Liver (tissue), 9 donors: ENCODE results near the gene HNRNPM. TPM values are rescaled to one million over a fixed set of nuclear protein-coding genes. Genes with fewer than 3 reads are reported as not detected.
A peak's percentile ranks its signal among the peaks of the same experiment; 100 is the strongest.

Experiments
- DNase-seq: peaks from one replicate; pipeline ENCODE4 v3.0.0-alpha.2; 2017; ENCODE audit warnings: low spot score
- H3K27ac ChIP-seq, 2 donors: one replicate each; pipeline ENCODE4 v1.7.0; 2013; ENCODE audit warnings: inconsistent platforms in 2 of 2, low read length in 2 of 2, control low read depth in 1 of 2, low read depth in 1 of 2, mild to moderate bottlenecking in 1 of 2
- H3K27me3 ChIP-seq, 4 donors: one replicate each; pipeline versions ENCODE4 v1.6.1 to v1.7.0; 2013; ENCODE audit warnings: low read length in 3 of 4, inconsistent platforms in 1 of 4, mild to moderate bottlenecking in 1 of 4, moderate library complexity in 1 of 4; ENCODE audit not compliant: control insufficient read depth in 4 of 4, insufficient read depth in 4 of 4
- H3K36me3 ChIP-seq, 4 donors: one replicate each; pipeline versions ENCODE4 v1.6.1 to v1.7.0; 2013; ENCODE audit warnings: low read length in 3 of 4, mild to moderate bottlenecking in 3 of 4, low read depth in 1 of 4, moderate library complexity in 1 of 4; ENCODE audit not compliant: control insufficient read depth in 4 of 4, insufficient read depth in 3 of 4
- H3K4me1 ChIP-seq, 4 donors: one replicate each; pipeline versions ENCODE4 v1.6.1 to v1.7.0; 2013; ENCODE audit warnings: low read length in 3 of 4, mild to moderate bottlenecking in 3 of 4, moderate library complexity in 1 of 4; ENCODE audit not compliant: control insufficient read depth in 4 of 4, insufficient read depth in 4 of 4
- H3K4me3 ChIP-seq, 3 donors: one replicate each; pipeline versions ENCODE4 v1.6.1 to v1.7.0; 2013; ENCODE audit warnings: low read length in 3 of 3, control low read depth in 1 of 3, low read depth in 1 of 3, mild to moderate bottlenecking in 1 of 3
- H3K9ac ChIP-seq, 2 donors: one replicate each; pipeline ENCODE4 v1.7.0; 2013; ENCODE audit warnings: low read length in 2 of 2, mild to moderate bottlenecking in 2 of 2, moderate library complexity in 2 of 2, control low read depth in 1 of 2, low read depth in 1 of 2
- H3K9me3 ChIP-seq, 4 donors: one replicate each; pipeline versions ENCODE4 v1.6.1 to v1.7.0; 2013; ENCODE audit warnings: low read length in 3 of 4; ENCODE audit not compliant: control insufficient read depth in 4 of 4
- EGR1 ChIP-seq, 2 donors: IDR thresholded peaks; 2 replicates each; pipeline ENCODE4 v1.6.1; 2016 to 2018; ENCODE audit warnings: antibody characterized with exemption in 2 of 2, low read depth in 2 of 2
- FOXA1 ChIP-seq: IDR thresholded peaks from 2 replicates; pipeline ENCODE4 v1.6.1; 2016; ENCODE audit warnings: antibody characterized with exemption
- FOXA2 ChIP-seq: IDR thresholded peaks from 2 replicates; pipeline ENCODE4 v1.6.1; 2016; ENCODE audit warnings: antibody characterized with exemption
- GABPA ChIP-seq, 2 donors: IDR thresholded peaks in 1 of 2; conservative IDR thresholded peaks in 1 of 2; 2 replicates each; pipeline ENCODE4 v1.6.1; 2016; ENCODE audit warnings: antibody characterized with exemption in 2 of 2, mild to moderate bottlenecking in 1 of 2, moderate library complexity in 1 of 2
- HNF4A ChIP-seq, 2 donors: conservative IDR thresholded peaks; 2 replicates each; pipeline ENCODE4 v1.6.1; 2016; ENCODE audit warnings: antibody characterized with exemption in 2 of 2, mild to moderate bottlenecking in 2 of 2
- HNF4G ChIP-seq: IDR thresholded peaks from 2 replicates; pipeline ENCODE4 v1.6.1; 2016; ENCODE audit warnings: antibody characterized with exemption
- JUND ChIP-seq, 2 donors: IDR thresholded peaks; 2 replicates each; pipeline ENCODE4 v1.6.1; 2016; ENCODE audit warnings: antibody characterized with exemption in 2 of 2
- RAD21 ChIP-seq, 2 donors: IDR thresholded peaks; 2 replicates each; pipeline ENCODE4 v1.6.1; 2016; ENCODE audit warnings: antibody characterized with exemption in 2 of 2, mild to moderate bottlenecking in 2 of 2
- RXRA ChIP-seq, 2 donors: IDR thresholded peaks; 2 replicates each; pipeline ENCODE4 v1.6.1; 2017 to 2018; ENCODE audit warnings: antibody characterized with exemption in 2 of 2, mild to moderate bottlenecking in 1 of 2
- SP1 ChIP-seq: IDR thresholded peaks from 2 replicates; pipeline ENCODE4 v1.6.1; 2018; ENCODE audit warnings: antibody characterized with exemption, mild to moderate bottlenecking
- TAF1 ChIP-seq: conservative IDR thresholded peaks from 2 replicates; pipeline ENCODE4 v1.6.1; 2016; ENCODE audit warnings: antibody characterized with exemption, mild to moderate bottlenecking
- YY1 ChIP-seq: IDR thresholded peaks from 2 replicates; pipeline ENCODE4 v1.6.1; 2016; ENCODE audit warnings: antibody characterized with exemption, mild to moderate bottlenecking
- WGBS: extraction: QIAGEN DNeasy Blood & Tissue Kit; methylation state at CpG from one replicate; pipeline ENCODE4 v1.1.7; 2013; 5-methylcytosine and 5-hydroxymethylcytosine counted together
- polyA plus RNA-seq, 2 donors: library from polyadenylated mRNA; stranded (reverse) in 1 of 2; unstranded in 1 of 2; fragments of 200-250 nt in 1 of 2; fragments of >200 nt in 1 of 2; fragmentation: Nextera tagmentation in 1 of 2; extraction: Ambion mirVana in 1 of 2; gene quantifications; one replicate each; pipeline versions ENCODE4 v1.2.1 to v1.2.3, GENCODE V29; 2013 to 2015
- total RNA-seq, 2 donors: library from RNA; depleted of rRNA; stranded (reverse); fragments of >200 nt; gene quantifications; one replicate each; pipeline ENCODE4 v1.2.3, GENCODE V29; 2014
- TF ChIP-seq, protein P1 (sequence below): IDR thresholded peaks from 2 replicates; pipeline ENCODE4 v1.6.1; 2016; ENCODE audit warnings: antibody characterized with exemption
- TF ChIP-seq, protein P2 (sequence below): fragments of 150-350 bp; IDR thresholded peaks from 2 replicates; pipeline ENCODE4 v1.5.1; 2017; ENCODE audit warnings: improper control_type of control experiment, low read depth, low read length; ENCODE audit not compliant: missing input control
- TF ChIP-seq, protein P3 (sequence below): IDR thresholded peaks from 2 replicates; pipeline ENCODE4 v1.6.1; 2016; ENCODE audit warnings: antibody characterized with exemption, mild to moderate bottlenecking
- TF ChIP-seq, protein P4 (sequence below): IDR thresholded peaks from 2 replicates; pipeline ENCODE4 v1.6.1; 2016; ENCODE audit warnings: antibody characterized with exemption
- TF ChIP-seq, protein P5 (sequence below): IDR thresholded peaks from 2 replicates; pipeline ENCODE4 v1.6.1; 2016; ENCODE audit warnings: antibody characterized with exemption
- donor health status: healthy.
- donor health status: healthy.
- donor health status: healthy.
- donor health status: healthy.
- donor health status: healthy.

HNRNPM gene
- total and polyA plus RNA-seq, 4 donors = 39.4 to 86.9 (median 70.7) TPM

DNA sequence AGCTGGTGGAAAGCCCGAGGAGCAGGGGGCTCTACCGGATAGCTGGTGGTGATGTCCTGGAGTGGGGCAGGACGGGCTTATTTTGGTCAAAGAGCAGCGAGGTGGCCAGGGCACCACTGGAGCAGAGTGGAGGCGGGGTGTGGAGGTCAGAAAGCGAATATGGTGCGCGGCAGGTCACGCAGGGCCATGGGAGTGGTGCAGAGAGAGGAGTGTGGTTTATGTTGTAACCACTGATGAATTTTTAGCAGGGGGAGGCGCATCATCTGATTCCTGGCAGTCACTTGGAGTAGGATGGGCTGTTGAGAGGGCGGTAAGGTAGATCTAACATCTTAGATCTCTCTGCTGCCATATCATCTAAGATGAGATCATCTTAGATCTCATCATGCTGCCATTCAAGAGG is 70.5 kb downstream of the HNRNPM start:
- Histone ChIP-seq H3K27ac (peak overlapping the region in 1 of 2 donors; percentile 26), H3K9ac (no peak overlapping the region), H3K9me3 (no peaks in the 10 kb centered on the region), H3K4me1 (peaks cover 6 to 22% (median 17%) of the 10 kb centered on the region in 4 donors), H3K4me3 (no peak overlapping the region), H3K36me3 (peaks cover 0 to under 1% (median 0%) of the 10 kb centered on the region in 4 donors), H3K27me3 (no peaks in the 10 kb centered on the region)
- TF ChIP-seq HNF4G (no peak), TAF1 (no peak), RXRA (IDR thresholded peaks at IDR 0.05) (no peak), GABPA (IDR thresholded peaks at IDR 0.05 in 1 of 2, conservative IDR thresholded peaks at IDR 0.05 in 1 of 2) (no peak), RAD21 (IDR thresholded peaks at IDR 0.05) (no peak), FOXA2 (no peak), SP1 (no peak), YY1 (no peak), JUND (IDR thresholded peaks at IDR 0.05) (no peak)
- TF ChIP-seq, protein P1, sequence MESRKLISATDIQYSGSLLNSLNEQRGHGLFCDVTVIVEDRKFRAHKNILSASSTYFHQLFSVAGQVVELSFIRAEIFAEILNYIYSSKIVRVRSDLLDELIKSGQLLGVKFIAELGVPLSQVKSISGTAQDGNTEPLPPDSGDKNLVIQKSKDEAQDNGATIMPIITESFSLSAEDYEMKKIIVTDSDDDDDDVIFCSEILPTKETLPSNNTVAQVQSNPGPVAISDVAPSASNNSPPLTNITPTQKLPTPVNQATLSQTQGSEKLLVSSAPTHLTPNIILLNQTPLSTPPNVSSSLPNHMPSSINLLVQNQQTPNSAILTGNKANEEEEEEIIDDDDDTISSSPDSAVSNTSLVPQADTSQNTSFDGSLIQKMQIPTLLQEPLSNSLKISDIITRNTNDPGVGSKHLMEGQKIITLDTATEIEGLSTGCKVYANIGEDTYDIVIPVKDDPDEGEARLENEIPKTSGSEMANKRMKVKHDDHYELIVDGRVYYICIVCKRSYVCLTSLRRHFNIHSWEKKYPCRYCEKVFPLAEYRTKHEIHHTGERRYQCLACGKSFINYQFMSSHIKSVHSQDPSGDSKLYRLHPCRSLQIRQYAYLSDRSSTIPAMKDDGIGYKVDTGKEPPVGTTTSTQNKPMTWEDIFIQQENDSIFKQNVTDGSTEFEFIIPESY = no peak
- TF ChIP-seq, protein P2, sequence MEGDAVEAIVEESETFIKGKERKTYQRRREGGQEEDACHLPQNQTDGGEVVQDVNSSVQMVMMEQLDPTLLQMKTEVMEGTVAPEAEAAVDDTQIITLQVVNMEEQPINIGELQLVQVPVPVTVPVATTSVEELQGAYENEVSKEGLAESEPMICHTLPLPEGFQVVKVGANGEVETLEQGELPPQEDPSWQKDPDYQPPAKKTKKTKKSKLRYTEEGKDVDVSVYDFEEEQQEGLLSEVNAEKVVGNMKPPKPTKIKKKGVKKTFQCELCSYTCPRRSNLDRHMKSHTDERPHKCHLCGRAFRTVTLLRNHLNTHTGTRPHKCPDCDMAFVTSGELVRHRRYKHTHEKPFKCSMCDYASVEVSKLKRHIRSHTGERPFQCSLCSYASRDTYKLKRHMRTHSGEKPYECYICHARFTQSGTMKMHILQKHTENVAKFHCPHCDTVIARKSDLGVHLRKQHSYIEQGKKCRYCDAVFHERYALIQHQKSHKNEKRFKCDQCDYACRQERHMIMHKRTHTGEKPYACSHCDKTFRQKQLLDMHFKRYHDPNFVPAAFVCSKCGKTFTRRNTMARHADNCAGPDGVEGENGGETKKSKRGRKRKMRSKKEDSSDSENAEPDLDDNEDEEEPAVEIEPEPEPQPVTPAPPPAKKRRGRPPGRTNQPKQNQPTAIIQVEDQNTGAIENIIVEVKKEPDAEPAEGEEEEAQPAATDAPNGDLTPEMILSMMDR = no peak
- TF ChIP-seq, protein P3, sequence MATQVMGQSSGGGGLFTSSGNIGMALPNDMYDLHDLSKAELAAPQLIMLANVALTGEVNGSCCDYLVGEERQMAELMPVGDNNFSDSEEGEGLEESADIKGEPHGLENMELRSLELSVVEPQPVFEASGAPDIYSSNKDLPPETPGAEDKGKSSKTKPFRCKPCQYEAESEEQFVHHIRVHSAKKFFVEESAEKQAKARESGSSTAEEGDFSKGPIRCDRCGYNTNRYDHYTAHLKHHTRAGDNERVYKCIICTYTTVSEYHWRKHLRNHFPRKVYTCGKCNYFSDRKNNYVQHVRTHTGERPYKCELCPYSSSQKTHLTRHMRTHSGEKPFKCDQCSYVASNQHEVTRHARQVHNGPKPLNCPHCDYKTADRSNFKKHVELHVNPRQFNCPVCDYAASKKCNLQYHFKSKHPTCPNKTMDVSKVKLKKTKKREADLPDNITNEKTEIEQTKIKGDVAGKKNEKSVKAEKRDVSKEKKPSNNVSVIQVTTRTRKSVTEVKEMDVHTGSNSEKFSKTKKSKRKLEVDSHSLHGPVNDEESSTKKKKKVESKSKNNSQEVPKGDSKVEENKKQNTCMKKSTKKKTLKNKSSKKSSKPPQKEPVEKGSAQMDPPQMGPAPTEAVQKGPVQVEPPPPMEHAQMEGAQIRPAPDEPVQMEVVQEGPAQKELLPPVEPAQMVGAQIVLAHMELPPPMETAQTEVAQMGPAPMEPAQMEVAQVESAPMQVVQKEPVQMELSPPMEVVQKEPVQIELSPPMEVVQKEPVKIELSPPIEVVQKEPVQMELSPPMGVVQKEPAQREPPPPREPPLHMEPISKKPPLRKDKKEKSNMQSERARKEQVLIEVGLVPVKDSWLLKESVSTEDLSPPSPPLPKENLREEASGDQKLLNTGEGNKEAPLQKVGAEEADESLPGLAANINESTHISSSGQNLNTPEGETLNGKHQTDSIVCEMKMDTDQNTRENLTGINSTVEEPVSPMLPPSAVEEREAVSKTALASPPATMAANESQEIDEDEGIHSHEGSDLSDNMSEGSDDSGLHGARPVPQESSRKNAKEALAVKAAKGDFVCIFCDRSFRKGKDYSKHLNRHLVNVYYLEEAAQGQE = no peak
- TF ChIP-seq, protein P4, sequence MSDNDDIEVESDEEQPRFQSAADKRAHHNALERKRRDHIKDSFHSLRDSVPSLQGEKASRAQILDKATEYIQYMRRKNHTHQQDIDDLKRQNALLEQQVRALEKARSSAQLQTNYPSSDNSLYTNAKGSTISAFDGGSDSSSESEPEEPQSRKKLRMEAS = no peak
- DNase-seq = no peak
- 84% methylated on average over 11 of the region's 11 CpGs for WGBS

DNA sequence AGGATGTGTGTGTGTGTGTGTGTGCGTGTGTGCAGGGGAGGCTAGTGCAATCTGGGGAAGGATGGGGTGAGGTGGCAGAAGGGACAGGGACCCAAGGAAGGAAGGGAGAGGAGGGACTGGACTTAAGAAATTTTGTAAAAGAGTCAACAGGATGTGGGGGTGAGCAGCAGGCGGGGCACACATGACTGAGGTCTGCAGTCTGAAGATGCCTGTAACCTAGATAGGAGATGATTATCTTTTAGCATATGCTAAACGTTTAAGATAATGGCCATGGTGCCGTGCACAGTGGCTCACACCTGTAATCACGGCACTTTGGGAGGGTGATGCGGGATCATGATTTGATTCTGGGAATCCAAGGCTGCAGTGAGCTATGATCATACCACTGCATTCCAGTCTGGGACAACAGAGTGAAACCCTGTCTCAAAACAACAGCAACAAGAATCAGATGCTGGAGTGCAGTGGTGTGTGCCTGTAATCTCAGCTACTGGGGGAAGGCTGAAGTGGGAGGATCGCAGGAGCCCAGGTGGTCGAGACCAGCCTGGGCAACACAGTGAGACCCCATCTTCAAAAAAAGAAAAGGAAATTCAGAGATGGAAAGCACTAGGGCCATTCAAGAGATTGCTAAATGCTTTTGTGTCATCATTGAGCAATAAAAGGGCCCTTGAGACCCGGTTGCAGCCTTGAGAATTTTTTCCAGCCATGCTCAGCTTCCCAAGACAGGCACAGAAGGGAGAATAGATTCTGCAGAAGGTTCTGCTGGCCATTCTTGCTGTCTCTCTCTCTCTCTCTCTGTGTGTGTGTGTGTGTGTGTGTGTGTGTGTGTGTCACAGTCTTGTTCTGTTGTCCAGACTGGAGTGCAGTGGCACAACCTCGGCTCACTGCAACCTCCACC is 73.0 kb downstream of the HNRNPM start:
- no peaks in the 10 kb centered on the region for H3K27me3 ChIP-seq
- no peaks in the 10 kb centered on the region for H3K36me3 ChIP-seq
- H3K4me1 ChIP-seq = peaks cover 4 to 15% (median 10%) of the 10 kb centered on the region in 4 donors
- 54% methylated on average over 10 of the region's 10 CpGs for WGBS
- H3K4me3 ChIP-seq = no peak overlapping the region
- H3K27ac ChIP-seq = peak overlapping the region in 1 of 2 donors; percentile 6
- H3K9ac ChIP-seq = no peak overlapping the region
- DNase-seq = no peak
- H3K9me3 ChIP-seq = no peaks in the 10 kb centered on the region
- no peak for TF ChIP-seq JUND (IDR thresholded peaks at IDR 0.05)
- no peak for TF ChIP-seq FOXA2
- TF ChIP-seq GABPA (IDR thresholded peaks at IDR 0.05 in 1 of 2, conservative IDR thresholded peaks at IDR 0.05 in 1 of 2) = no peak
- no peak for TF ChIP-seq EGR1 (IDR thresholded peaks at IDR 0.05; ENCODE audit: low read depth in 2 of 2)
- TF ChIP-seq SP1 = no peak
- TF ChIP-seq, protein P5, sequence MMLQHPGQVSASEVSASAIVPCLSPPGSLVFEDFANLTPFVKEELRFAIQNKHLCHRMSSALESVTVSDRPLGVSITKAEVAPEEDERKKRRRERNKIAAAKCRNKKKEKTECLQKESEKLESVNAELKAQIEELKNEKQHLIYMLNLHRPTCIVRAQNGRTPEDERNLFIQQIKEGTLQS = no peak
- no peak for TF ChIP-seq TAF1
- TF ChIP-seq, protein P3 = no peak
- no peak for TF ChIP-seq FOXA1
- no peak for TF ChIP-seq HNF4A (conservative IDR thresholded peaks at IDR 0.05)
- no peak for TF ChIP-seq HNF4G
